Left renal cortex interstitium (tissue), 4 donors: ENCODE data around the gene SLC35D2. TPM values are rescaled to one million over a fixed set of nuclear protein-coding genes. Genes with fewer than 3 reads are reported as not detected.
A peak's percentile ranks its signal among the peaks of the same experiment; 100 is the strongest.

Experiments used
- DNase-seq, 4 donors: peaks; one replicate each; pipeline ENCODE4 v3.0.0-alpha.2; 2013; ENCODE audit warnings: low read depth in 4 of 4, low spot score in 2 of 4, missing footprints in 1 of 4
- polyA plus RNA-seq, 4 donors: library from polyadenylated mRNA; unstranded; fragments of 120-200 nt; gene quantifications; one replicate each; pipeline ENCODE4 v1.2.1, GENCODE V29; 2013; ENCODE audit not compliant: insufficient read length in 4 of 4

The SLC35D2 gene
- polyA plus RNA-seq: 10 to 100 TPM; 34.6 to 38.7 (median 37.6) TPM

DNA sequence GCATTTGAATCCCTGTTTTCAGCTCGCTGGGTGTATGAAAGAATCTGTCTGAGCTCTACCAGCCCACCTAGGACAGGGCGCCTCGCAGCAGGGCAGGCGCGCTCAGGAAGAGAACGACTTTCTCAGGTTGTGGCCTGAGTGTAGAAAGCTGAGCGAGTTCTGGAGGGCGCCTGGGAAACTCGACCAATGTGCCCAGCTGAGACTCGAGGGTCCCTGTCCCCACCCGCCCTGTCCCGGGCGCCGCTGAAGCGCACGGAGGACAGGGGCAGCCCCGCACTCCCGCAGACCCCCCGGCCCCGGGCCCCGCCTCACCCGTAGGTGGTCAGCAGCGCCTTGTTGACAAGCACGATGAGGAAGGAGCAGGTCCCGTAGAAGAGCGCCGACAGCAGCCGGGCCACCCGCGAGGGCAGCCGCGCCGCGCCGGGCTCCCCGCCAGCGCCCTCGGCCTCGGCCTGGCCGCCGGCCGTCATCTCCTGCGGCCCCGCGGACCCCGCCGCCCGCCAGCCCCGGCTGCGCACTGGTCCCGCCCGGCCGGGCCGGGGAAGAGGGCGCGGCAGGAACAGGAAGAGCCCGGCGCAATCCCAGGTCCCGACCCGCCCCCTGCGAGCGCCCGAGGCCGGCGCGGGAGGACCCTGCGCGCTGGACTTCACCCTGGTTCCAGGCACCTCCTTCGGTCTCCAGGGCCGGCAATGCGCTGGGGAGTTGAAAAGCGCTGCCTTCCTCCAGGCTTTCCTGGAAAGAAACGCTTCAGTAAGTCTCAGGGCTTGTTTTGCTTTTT lies at the start of gene SLC35D2:
SLC35D2 (minus strand) TSS at position 547 of the 778 bp plus-strand sequence; CDS start at position 470, 77 bp downstream.
- peak in 2 of 4 donors; percentile 26 to 38 for DNase-seq

DNA sequence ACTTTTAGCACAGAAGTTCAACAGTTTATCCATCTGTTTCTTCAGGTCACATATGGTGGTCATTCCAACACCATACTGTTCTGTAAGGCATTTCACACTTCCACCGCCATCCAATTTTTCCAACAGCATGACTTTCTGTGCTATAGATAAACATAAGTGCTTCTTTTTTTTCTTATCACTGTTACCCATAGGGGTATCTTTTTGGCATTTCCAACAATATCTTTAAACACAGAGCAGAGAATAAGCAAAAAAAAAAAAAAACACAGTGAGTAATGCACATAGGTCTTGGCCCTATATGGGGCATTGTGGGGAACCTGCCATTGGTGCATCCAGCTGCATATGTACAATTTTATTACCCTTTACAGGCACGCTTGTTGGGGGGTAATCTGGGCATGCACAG lies 46.9 kb upstream of the SLC35D2 start:
- DNase-seq: no peak

DNA sequence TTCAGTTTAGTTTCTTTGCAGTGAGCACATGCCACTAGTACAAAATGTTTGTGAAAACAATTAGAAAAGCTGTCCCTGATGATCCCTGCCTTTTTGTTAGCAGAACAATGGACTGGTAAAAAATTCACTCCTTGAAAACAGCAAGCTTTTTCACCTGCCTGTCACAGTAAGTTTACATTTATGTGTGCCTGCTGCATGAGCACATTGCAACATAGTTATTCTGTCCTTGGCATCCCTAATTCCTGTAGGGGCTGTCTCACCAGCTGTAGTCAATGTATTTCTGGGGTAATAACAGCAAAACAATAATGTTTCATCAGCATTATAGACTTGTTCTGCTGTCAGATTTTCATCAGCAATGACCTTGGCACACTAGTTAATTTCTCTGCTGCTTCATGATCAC lies 46.2 kb upstream of the SLC35D2 start:
- DNase-seq: no peak

DNA sequence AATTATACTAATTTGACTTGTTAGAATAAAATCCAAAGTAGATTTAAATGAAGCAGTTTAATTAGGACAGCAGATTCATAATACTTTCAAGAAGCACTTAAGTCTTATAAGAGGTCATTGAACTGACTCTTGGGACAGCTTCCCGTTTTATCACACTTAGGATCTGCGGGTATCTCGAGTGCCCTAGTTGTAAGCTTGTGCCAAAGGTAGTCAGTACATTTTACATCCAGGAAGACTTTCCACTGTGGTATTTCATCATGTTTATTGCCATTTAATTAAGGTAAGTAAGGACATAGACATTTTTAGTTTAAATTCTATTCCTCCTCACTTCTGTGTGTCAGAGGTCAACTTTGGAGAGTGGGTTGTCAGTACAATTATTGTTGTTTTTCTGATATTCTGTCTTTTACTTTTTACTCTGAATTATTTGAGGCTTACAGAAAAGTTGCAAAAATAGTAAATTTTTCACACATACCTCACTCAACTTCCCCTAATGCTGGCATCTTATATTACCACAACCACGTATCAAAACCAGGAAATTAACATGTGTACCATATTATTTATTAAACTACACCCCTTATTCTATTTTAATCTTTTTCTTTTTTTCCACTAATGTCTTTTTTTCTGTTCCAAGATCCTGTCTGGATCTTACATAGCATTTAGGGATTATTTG lies 42.1 kb upstream of the SLC35D2 start:
- DNase-seq: no peak

DNA sequence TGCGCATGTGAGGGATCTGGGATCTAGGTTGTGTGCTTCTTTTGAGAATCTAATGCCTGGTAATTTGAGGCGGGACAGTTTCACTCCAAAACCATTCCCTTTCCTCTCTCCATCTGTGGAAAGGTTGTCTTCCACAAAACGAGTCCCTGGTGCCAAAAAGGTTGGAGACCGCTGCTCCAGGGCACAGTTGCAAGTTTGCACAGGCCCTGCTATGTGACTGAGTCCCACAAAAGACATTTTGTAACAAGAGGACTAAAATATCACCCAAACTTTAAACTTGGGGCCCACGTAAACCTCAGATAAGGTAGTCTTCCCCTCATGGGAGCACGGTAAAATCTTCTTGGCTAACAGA lies 40.5 kb upstream of the SLC35D2 start:
- no peak for DNase-seq

DNA sequence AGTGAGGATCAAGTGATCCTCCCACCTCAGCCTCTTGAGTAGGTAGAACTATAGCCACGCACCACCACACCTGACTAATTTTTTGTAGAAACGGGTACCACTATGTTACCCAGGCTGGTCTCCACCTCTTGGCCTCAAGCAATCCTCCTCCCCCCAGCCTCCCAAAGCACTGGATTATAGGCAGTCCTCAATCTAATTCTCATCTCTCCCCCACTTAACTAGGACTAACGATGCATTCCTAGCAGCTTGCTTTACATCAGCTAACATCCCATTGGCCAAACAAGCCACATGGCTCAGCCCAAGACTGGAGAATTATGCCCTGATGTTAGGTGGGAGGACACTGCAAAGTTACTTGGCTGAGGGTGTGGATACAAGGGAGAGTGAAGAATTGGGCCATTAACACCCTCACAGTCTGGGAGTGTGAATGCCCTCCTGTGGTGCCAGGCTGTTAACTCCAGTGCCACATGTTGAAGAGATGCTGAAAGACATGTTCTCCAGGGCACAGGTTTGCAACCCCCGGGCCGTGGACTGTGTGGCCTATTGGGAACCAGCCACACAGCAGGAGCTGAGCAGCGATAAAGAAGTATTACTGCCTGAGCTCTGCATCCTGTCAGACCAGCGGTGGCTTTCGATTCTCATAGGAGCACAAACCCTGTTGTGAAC lies 39.9 kb upstream of the SLC35D2 start:
- DNase-seq: no peak

DNA sequence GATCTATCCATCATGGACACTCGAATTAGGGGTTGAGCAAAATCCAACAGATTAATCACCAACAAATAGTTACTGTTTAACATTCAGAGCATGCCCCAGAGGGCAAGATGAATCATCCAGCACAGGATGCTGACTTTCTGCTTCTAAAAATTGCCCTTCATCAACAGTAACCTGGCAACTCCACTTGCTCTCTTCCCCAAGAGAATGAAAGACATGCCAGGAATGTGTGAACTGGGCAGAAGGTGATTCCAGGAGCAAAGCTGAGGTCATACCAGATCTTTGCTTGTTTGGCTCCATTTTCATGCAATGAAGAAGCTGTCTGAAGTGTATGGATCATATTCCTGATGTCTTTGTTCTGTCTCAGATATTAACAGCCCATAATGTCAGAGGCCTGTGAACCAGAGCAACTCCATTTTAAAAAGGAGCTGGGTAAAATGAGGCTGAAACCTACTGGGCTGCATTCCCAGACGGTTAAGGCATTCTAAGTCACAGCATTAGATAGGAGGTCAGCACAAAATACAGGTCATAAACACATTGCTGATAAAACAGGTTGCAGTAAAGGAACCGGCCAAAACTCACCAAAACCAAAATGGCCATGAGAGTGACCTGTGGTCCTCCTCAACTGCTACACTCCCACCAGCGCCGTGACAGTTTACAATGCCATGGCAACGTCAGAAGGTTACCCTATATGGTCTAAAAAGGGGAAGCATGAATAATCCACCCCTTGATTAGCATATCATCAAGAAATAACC lies 37.1 kb upstream of the SLC35D2 start:
- DNase-seq: peak in 1 of 4 donors; percentile 37

DNA sequence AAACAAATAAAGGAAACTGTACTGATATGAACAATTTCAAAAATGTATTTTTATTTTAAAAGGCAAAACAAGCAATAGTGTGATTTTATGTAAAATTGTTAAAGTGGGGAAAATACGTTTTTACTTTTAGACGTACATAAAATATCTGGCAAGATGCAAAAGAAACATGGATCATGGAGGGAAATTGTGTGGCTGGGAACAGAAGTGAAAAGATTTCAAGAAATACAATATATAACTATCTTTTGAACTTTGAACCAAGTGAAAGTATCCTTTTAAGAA lies 36.1 kb upstream of the SLC35D2 start:
- no peak for DNase-seq

DNA sequence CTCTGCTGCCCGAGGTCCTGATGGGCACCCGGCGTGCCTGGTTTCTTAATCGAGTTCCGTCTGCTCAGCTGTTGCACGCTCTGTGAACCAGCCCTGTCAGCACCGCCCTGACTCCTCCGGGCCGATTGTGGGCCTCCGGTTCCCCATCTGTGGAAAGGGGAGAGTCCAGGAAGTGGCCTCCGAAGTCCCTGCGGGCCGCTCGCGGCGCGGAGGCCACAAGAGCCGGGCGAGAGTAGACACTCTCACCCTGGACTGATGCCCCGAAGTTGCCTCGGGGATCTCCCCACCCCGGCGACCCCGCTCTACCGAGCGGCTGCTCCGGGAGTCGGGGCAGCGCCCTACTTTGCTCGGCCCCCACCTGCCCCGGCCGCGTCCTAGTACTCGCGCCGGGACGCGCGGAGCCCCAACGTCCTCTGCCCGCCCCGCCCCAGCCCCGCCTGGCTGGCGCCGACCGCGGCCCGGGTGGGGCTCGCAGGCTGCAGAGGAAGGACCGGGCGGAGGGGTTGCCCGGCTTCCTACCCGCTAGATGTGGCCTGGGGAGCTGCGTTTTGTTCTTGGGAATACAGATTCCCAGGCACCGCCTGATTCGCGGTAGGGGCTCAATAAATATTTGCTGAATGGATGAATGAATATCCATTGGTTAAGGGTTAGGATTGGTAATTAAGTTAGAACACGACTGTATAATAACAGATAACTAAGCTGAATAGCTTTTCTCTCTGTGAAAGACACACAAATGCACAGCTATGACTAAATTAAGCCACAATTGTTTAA lies 35.6 kb upstream of the SLC35D2 start:
- peak in 2 of 4 donors; percentile 43 to 64 for DNase-seq

DNA sequence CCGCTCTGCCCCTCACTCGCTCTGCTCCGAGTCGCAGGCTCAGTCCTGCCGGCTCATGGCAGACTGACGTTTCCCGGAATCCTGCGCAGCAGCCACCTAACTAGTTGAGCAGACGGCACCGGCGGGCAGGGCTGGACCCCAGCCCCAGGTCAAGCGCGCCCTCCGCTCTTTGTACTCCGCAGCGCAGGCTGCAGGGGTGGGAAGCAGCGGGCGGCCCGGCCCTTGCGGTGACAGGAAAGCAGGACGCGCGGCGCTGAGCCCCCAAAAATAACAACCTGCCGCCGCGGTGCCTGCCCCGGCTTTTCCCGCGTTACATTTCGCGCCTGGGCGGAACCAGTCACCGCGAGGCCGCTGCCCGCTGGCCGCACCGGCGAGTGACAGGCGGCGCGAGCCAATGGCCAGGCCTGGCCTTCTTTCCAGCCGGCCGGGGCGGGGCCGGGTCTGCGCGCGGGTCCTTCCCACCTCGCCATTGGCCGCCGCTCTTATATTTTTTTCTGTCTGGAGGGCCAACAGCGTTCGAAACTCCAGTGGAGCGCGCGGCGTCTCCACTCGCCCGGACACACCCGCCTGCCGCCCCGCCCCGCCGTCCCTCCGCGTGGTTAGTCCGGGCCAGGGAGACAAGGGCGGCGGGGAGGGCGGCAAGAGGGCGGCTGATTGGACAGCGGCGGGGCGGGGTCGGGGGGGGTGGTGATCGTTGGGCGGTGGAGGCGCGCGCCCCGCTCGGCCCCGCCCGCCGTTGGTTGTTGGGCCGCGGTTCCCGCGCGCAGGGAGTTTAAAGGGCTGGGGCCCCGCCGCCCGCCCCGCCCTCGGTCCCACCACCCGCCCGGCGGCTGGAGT lies 34.8 kb upstream of the SLC35D2 start, which contains the start of gene ZNF367:
ZNF367 (minus strand) TSS at position 288 of the 837 bp plus-strand sequence. CDS start 338 bp downstream, outside the sequence.
- peak; percentile 62 to 92 (median 86) for DNase-seq

DNA sequence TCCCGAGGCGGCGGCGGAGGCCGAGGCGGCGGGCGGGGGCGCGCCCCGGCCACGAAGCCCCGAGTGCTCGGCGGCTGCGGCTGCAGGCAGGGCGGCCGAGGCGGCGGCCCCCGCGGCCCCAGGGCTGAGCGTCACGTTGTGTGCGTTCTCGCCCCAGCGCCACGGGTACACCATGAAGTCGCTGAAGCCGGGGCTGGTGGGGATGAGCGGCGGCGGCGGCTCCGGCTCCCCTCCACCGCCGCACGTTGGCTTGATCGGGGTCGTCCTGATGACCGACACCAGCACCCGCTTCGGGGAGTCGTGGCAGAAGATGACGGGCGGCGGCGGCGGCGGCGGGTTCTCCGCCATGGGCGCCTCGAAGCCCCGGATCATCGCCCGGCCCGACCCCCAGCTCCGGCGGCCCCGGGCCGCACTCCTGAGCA lies 34.2 kb upstream of the SLC35D2 start:
- no peak for DNase-seq

DNA sequence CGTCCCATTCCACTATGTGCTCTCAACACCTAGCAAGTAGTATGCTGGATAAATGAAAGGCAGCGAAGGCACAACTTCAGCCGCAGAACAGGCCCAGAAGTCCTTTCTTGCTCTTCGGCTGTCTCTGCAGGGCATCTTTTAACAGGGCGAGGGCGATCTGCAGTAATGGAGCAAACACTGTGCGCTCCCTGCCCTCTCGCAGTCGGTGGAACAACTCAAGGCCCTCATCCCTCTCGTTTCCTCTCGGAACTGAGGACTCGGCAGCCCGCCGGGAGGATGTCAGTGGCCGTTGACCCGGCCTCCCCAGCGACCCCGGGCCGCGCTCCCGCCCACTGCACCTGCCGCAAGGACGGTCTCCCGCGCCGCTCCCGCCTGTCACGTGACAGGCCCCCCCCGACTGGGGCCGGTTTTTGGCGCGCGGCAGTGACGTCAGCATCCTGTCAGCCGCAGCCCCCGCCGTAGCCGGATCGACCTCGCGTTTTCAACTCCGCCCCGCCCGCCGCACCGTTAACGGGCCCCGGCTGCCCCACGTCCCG lies 33.6 kb upstream of the SLC35D2 start:
- DNase-seq: peak in 3 of 4 donors; percentile 52 to 76 (median 68)

DNA sequence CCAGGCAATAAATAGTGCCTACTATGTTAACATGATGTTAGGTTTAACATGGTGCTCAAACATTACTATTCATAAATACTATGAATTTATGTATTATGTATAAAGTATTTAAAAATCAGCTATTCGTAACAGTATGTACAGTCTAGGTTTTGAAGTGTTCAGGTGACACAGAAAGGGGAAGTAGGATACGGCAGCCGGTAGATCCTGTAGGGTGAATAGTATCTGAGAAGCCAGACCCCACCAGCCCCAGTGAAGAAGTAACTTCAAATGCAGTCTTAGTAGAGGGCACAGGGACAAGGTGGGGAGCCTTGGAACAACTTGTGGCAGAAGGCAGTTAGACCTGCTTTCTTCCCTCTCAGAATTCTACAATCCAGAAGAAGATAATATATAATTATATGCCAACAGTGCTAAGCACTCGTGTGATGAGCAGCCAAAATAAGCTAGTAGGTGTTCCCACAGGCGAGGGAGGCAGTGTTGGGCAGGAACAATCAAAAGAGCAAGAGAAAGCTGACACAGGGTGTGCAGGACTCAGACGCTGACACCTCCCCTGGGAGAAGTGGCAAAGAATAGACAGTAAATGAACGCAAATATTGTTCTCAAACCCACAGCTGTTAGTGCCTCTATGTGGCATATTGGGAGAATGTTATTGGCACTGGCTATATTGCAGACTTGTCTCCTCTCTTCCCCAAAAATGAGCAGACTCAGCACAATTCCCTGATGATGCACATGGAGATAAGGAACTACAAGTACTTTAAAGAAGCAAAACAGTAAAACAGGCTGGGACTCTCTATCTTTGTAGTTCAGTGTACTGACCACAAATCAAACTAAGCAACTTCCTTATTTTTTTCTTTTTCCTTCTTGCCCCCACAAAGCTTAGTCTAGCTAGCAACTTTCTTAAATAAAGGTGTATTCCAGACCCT lies 30.1 kb upstream of the SLC35D2 start:
- no peak for DNase-seq

DNA sequence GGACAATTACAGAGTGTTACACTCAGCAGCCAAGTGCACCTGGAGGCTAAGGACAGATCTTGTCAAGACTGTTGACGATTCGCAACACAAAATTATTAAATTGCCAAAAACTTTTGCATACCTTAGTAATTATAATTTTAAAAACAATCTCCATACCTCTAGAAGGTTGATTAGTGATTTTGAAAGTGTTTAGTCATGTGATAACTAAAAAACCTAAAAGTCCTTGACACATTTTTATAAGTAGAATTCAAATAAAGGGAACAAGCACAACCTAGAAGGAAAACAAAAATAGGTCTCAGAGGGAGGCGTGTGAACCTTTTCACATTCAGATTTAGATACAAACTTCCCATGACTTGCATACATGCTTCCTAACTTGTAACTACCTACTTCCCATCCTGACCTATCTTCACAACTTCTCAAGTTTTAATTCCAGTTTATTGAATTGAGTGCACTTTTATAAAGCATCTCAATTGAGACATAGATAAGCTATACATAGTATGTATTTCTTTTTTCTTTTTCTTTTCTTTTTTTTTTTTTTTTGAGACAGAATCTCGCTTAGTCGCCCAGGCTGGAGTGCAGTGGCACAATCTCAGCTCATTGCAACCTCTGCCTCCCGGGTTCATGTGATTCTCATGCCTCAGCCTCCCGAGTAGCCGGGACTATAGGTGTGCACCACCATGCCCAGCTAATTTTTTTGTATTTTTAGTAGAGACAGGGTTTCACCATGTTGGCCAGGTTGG lies 28.8 kb upstream of the SLC35D2 start:
- no peak for DNase-seq

DNA sequence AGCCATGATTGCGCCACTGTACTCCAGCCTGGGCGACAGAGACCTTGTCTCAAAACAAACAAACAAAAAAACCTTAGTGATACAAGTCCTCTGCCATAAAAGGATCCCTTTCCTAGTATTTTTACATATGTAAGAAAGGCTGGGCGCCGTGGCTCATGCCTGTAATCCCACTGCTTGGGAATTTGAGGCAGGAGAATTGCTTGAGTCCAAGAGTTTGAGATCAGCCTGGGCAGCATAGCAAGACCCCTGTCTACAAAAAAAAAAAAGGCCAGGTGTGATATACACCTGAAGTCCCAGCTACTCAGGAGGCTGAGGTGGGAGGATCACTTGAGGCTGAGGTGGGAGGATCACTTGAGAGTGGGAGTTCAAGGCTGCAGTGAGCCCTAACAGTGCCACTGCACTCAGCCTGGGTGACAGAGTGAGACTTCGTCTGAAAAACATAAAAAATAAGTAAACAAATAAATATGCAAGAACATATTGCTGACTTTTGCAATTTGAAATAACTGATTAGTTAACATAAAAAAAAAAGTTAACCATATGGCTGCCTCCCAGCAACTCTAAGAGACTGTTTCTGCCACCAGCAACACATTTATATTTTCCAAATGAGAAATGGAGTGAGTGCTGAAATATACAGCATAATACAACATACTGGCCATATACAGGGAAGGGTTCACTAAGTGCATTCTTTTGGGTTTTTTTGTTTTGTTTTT lies 27.8 kb upstream of the SLC35D2 start:
- no peak for DNase-seq

DNA sequence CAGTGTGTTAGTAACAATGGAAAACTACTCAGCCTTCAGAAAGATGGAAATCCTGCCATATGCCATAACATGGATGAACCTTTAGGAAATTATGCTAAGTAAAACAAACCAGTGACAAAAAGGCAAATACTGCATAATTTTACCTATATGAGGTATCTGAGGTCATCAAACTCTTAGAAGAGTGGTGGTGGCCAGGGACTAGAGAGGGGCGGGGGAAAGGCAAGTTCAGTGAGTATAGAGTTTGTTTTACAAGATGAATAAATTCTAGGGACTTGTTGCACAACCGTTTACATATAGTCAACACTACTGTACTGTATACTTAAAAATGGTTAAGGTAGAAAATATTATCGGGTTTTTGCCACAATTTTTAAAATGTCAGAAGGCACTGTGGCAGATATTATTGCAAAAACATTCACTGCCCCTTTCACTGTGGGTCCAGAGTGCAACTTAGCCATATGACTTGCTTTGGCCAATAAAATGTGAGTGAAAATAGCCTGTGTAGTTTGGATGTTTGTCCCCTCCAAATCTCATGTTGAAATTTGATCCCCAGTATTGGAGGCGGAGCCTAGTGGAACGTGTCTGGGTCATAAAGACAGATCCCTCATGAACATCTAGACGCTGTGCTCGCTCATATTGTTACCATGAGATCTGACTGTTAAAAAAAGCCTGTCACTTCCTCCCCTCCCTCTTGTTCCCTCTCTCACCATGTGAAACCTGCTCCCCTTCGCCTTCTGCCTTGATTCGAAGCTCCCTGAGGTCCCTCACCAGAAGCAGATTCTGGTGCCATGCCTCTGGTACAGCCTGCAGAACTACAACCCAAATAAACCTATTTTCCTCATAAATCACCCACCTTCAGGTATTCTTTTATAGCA lies 25.1 kb upstream of the SLC35D2 start:
- DNase-seq: no peak
